ENCODE data around the gene ALOX5.

The ALOX5 gene

GRCh38 chr10:45372251-45372951 lies 1.6 kb upstream of the ALOX5 start:
- TF ChIP-seq, protein P1, sequence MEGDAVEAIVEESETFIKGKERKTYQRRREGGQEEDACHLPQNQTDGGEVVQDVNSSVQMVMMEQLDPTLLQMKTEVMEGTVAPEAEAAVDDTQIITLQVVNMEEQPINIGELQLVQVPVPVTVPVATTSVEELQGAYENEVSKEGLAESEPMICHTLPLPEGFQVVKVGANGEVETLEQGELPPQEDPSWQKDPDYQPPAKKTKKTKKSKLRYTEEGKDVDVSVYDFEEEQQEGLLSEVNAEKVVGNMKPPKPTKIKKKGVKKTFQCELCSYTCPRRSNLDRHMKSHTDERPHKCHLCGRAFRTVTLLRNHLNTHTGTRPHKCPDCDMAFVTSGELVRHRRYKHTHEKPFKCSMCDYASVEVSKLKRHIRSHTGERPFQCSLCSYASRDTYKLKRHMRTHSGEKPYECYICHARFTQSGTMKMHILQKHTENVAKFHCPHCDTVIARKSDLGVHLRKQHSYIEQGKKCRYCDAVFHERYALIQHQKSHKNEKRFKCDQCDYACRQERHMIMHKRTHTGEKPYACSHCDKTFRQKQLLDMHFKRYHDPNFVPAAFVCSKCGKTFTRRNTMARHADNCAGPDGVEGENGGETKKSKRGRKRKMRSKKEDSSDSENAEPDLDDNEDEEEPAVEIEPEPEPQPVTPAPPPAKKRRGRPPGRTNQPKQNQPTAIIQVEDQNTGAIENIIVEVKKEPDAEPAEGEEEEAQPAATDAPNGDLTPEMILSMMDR (IDR thresholded peaks at IDR 0.05; ENCODE audit: extremely low read depth, missing control alignments): no peak
- DNase-seq (ENCODE audit: low spot score): no peak

- peak; percentile 42 for DNase-seq (ENCODE audit: low spot score)
- TF ChIP-seq, protein P1 (IDR thresholded peaks at IDR 0.05; ENCODE audit: extremely low read depth, missing control alignments): no peak
Measured at GRCh38 chr10:45373003-45373575, 927 bp upstream of the ALOX5 start.

DNA sequence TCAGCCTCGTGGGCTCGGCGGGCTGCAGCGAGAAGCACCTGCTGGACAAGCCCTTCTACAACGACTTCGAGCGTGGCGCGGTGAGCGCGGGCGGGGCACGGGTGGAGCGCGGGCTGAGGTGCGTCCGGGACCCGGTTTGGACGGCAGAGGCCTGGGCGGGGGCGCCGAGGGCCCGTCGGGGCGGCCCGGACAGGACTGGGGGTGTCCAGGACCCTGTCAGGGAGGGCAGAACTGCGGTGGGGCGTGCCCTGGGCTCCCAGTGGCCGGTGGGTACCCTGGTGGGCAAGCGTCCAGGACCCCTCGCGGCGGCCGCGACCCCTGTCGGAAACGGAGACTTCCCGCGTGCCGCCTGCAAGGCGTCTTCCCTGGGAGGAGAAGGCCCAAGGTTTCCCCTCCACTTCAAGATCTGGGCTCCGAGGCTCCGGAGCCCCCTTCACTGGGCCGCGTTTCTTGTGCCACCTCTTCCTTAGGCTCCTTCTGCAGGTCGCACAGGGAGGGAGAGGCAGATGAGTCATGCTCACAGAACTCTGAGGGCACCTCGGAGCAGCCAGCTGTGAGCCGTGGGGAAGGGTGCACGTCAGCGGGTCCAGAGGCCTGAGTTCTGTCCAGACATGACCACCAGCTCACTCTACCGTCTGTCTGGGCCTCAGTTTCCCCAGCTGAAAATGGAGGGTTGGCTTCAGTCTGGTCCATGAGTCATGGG lies 485 bp downstream of the ALOX5 start:
- TF ChIP-seq, protein P1 (IDR thresholded peaks at IDR 0.05; ENCODE audit: extremely low read depth, missing control alignments): no peak
- DNase-seq (ENCODE audit: low spot score): peak; percentile 39

GRCh38 chr10:45375101-45375500 lies 1.1 kb downstream of the ALOX5 start:
- TF ChIP-seq, protein P1 (IDR thresholded peaks at IDR 0.05; ENCODE audit: extremely low read depth, missing control alignments): no peak
- DNase-seq (ENCODE audit: low spot score): no peak

- TF ChIP-seq, protein P1 (IDR thresholded peaks at IDR 0.05; ENCODE audit: extremely low read depth, missing control alignments): no peak
- peak; percentile 50 for DNase-seq (ENCODE audit: low spot score)
Measured at GRCh38 chr10:45375716-45376231, 1.8 kb downstream of the ALOX5 start.

- DNase-seq (ENCODE audit: low spot score): peak; percentile 47
- TF ChIP-seq, protein P1 (IDR thresholded peaks at IDR 0.05; ENCODE audit: extremely low read depth, missing control alignments): no peak
Measured at GRCh38 chr10:45376371-45376801, 2.4 kb downstream of the ALOX5 start.

DNA sequence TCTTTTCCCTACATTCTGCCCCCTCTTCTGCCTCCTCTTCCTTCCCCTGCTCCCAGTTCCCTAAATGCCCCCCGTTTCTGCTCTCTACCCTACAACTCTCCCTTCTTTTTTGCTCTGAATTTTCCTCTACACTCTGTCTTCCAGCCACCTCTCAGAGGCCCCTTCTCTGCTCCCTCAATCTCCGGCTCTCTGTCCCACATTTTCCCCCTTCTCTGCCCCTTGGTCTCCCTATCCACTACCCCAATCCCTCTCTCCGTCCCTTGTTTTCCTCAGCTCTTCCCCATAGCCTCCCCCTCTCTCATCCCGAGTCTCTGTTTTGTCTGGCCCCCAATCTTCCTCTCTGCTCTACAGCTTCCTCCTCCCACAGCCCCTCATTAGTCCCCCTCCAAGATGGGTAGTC lies 3.3 kb downstream of the ALOX5 start:
- peak; percentile 3 for DNase-seq (ENCODE audit: low spot score)
- TF ChIP-seq, protein P1 (IDR thresholded peaks at IDR 0.05; ENCODE audit: extremely low read depth, missing control alignments): no peak

All from GM20000 (cell line).